ENCODE results near the gene WRAP73. TPM values are rescaled to one million over a fixed set of nuclear protein-coding genes. Genes with fewer than 3 reads are reported as not detected.

The WRAP73 gene
- total and polyA plus RNA-seq, 9 of the 15 experiments (the other 6 are each of a cell fraction or from before 2014, with no cell fraction given), result 4.3 to 51.8 (median 30.1) TPM

- intact Hi-C loops (cut with micrococcal nuclease), result no loop called here
- Histone ChIP-seq H3K9ac (ENCODE audit: insufficient read depth in 1 of 2, low read depth in 2 of 2, low read length in 2 of 2) (no peak overlapping the region), H3K9me3 (replicated peaks; ENCODE audit: control insufficient read depth, insufficient read depth, low read depth, low read length) (no peaks in the 10 kb centered on the region), H3K9me1 (ENCODE audit: control insufficient read depth, insufficient read depth, low read length) (no peaks in the 10 kb centered on the region), H3K36me3 (ENCODE audit: control insufficient read depth, insufficient read depth, low read length) (no peaks in the 10 kb centered on the region), H3K27ac (ENCODE audit: extremely low read depth, low read depth, low read length) (no peak overlapping the region), H4K20me1 (replicated peaks; ENCODE audit: control insufficient read depth, insufficient read depth, low read length) (peaks cover 31% of the 10 kb centered on the region), H3K4me1 (replicated peaks in 1 of 2; ENCODE audit: control insufficient read depth in 2 of 2, insufficient read depth in 2 of 2, low read length in 2 of 2) (peaks cover 4 to 21% of the 10 kb centered on the region in 2 experiments; a peak in 3 of 5 replicates), H2AFZ (ENCODE audit: low read depth, low read length) (no peak overlapping the region), H3K4me2 (ENCODE audit: insufficient read depth, low read length) (no peak overlapping the region), H3K27me3 (ENCODE audit: control insufficient read depth in 2 of 2, insufficient read depth in 2 of 2, low read length in 2 of 2) (peaks cover 25 to 69% of the 10 kb centered on the region in 2 experiments; a peak in 4 of 5 replicates), H3K4me3 (no peak overlapping the region), H3K79me2 (ENCODE audit: control insufficient read depth, insufficient read depth, low read length) (no peaks in the 10 kb centered on the region)
- WGBS (ENCODE audit: insufficient coverage, low coverage, missing lambda C conversion rate), result 5% methylated on average over 7 of the region's 9 CpGs
- FAIRE-seq (no peak), ATAC-seq (no peak), DNase-seq (ENCODE audit: extremely low read depth in 1 of 4, low spot score in 3 of 4) (no peak)
- ChIA-PET CTCF (ENCODE audit: low intra/inter-chr PET ratio) (no interaction called here), POLR2A (interaction anchor here (0.7 to 0.8 kb wide), 3 partner anchors 37 to 278 kb away, joined by 3 read pairs; no protein-coding TSS in a partner anchor)
- TF ChIP-seq ELF4 (CRISPR knock-in tag; IDR thresholded peaks at IDR 0.05), result no peak
- no peak for TF ChIP-seq FIP1L1 (IDR thresholded peaks at IDR 0.05; ENCODE audit: low read depth, low read length, poor library complexity, severe bottlenecking)
- no peak for TF ChIP-seq MTA2 (IDR thresholded peaks at IDR 0.05; ENCODE audit: low read depth)
- TF ChIP-seq MEIS2 (IDR thresholded peaks at IDR 0.05; ENCODE audit: partially characterized antibody), result no peak
- TF ChIP-seq LCOR (CRISPR knock-in tag; IDR thresholded peaks at IDR 0.05), result no peak
- TF ChIP-seq MLLT1 (IDR thresholded peaks at IDR 0.05), result no peak
- no peak for TF ChIP-seq KLF16 (IDR thresholded peaks at IDR 0.05)
- no TSS peak for BruUV-seq (replicated peaks)
- in situ Hi-C loops (cut with MboI), result no loop called here
Measured at GRCh38 chr1:3616861-3617260, 33.0 kb downstream of the WRAP73 start.
